Hair follicle dermal papilla cell (primary cell): Measurements from ENCODE around the gene PLEKHO1. TPM values are rescaled to one million over a fixed set of nuclear protein-coding genes. Genes with fewer than 3 reads are reported as not detected.

ENCODE experiments used
- total RNA-seq: library from RNA; depleted of rRNA; stranded (reverse); fragments of >200 nt; gene quantifications from 2 replicates; pipeline ENCODE4 v1.2.3, GENCODE V29; 2012

Gene PLEKHO1, protein sequence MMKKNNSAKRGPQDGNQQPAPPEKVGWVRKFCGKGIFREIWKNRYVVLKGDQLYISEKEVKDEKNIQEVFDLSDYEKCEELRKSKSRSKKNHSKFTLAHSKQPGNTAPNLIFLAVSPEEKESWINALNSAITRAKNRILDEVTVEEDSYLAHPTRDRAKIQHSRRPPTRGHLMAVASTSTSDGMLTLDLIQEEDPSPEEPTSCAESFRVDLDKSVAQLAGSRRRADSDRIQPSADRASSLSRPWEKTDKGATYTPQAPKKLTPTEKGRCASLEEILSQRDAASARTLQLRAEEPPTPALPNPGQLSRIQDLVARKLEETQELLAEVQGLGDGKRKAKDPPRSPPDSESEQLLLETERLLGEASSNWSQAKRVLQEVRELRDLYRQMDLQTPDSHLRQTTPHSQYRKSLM
- total RNA-seq, result 48.5 and 66.8 TPM in 2 replicates

DNA sequence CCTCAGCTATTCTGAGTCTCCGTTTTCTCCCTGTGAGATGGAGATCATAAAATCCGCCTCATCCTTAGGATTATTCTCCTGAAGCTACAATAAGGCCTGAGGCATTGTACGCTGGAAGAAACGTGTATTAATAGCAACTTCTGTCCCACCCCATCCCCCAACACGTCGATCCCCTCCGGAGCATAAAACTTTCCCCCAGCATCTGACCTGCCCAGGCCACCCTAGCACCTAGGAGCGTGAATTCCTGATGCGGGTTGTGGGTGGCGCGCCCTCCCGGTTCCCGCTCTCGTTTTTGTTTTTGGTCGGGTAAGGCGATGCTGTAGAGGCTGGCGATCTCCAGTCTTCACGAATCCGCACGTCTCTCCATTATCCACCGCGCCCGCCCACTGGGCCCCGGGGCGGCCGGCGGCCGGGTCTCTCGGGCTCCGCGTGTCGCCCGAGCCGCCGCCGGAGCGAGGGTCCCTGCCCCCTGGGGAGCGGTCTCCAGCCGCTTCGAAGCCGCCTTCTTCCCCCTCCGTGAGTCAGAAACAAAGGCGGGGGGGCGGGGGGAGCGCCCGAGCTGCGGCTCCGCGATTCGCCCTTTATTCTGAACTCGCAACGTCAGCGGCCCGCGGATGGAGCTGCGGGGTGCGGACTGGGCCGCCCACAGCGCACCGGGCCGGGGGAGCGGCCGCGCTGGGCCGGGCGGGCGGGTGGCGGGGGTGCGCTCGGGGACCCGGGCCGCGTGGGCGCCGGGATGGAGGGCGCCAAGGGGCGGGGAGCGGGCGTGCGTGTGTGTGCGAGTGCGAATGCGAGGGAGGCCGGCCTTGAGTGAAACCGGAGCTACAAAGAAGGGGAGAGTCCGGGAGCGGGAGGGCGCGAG lies at the start of gene PLEKHO1:
Gene PLEKHO1, plus strand, starts transcription at position 646 of the 862 bp plus-strand sequence. CDS start 342 bp downstream, outside the sequence.

Other genes with a start within 250 kb of the PLEKHO1 start
- gene SV2A, start 232.1 kb upstream of the PLEKHO1 start, total RNA-seq, result 23.8 and 27.3 TPM in 2 replicates
- 10.7 and 12.9 TPM in 2 replicates for gene SF3B4, start 222.1 kb upstream of the PLEKHO1 start, total RNA-seq
- gene MTMR11, start 213.0 kb upstream of the PLEKHO1 start, total RNA-seq, result 12.0 and 15.1 TPM in 2 replicates
- gene OTUD7B, start 139.2 kb upstream of the PLEKHO1 start, total RNA-seq, result 17.7 and 24.7 TPM in 2 replicates
- 34.9 and 36.5 TPM in 2 replicates for gene VPS45, start 82.1 kb upstream of the PLEKHO1 start, total RNA-seq
- 9.8 and 10.5 TPM in 2 replicates for gene ANP32E, start 86.2 kb downstream of the PLEKHO1 start, total RNA-seq
- gene CA14, start 107.9 kb downstream of the PLEKHO1 start, total RNA-seq, result not detected in 2 replicates
- gene APH1A, start 119.1 kb downstream of the PLEKHO1 start, total RNA-seq, result 123 and 125 TPM in 2 replicates
- 5.5 and 8.4 TPM in 2 replicates for gene C1orf54, start 122.9 kb downstream of the PLEKHO1 start, total RNA-seq
- gene CIART, start 132.6 kb downstream of the PLEKHO1 start, total RNA-seq, result 16.6 and 20.2 TPM in 2 replicates
- gene MRPS21, start 143.9 kb downstream of the PLEKHO1 start, total RNA-seq, result 16.9 and 24.0 TPM in 2 replicates
- 34.4 and 44.9 TPM in 2 replicates for gene PRPF3, start 171.6 kb downstream of the PLEKHO1 start, total RNA-seq
- 12.1 and 12.8 TPM in 2 replicates for gene RPRD2, start 214.2 kb downstream of the PLEKHO1 start, total RNA-seq